HEK293T (cell line): ENCODE data around the gene NOL4.

Source experiments
- BHLHE40 ChIP-seq: fragments of 450-650 bp; IDR thresholded peaks from 2 replicates; pipeline ENCODE4 v1.6.1; 2016; ENCODE audit warnings: mild to moderate bottlenecking, moderate library complexity, borderline replicate concordance
- ELF4 ChIP-seq: fragments of 450-650 bp; IDR thresholded peaks from 2 replicates; pipeline ENCODE4 v1.6.1; 2017; ENCODE audit warnings: antibody characterized with exemption
- FOXK2 ChIP-seq: fragments of 450-650 bp; IDR thresholded peaks from 2 replicates; pipeline ENCODE4 v1.6.1; 2016; ENCODE audit warnings: mild to moderate bottlenecking
- HDGF ChIP-seq: fragments of 450-650 bp; IDR thresholded peaks from 2 replicates; pipeline ENCODE4 v1.6.1; 2017; ENCODE audit warnings: antibody characterized with exemption, borderline replicate concordance
- NFRKB ChIP-seq: fragments of 450-650 bp; IDR thresholded peaks from 2 replicates; pipeline ENCODE4 v1.6.1; 2016; ENCODE audit warnings: mild to moderate bottlenecking, moderate library complexity
- SP1 ChIP-seq: fragments of 450-650 bp; IDR thresholded peaks from 2 replicates; pipeline ENCODE4 v1.6.1; 2017
- SUZ12 ChIP-seq: fragments of 450-650 bp; IDR thresholded peaks from 2 replicates; pipeline ENCODE4 v1.6.1; 2016; ENCODE audit warnings: mild to moderate bottlenecking

DNA sequence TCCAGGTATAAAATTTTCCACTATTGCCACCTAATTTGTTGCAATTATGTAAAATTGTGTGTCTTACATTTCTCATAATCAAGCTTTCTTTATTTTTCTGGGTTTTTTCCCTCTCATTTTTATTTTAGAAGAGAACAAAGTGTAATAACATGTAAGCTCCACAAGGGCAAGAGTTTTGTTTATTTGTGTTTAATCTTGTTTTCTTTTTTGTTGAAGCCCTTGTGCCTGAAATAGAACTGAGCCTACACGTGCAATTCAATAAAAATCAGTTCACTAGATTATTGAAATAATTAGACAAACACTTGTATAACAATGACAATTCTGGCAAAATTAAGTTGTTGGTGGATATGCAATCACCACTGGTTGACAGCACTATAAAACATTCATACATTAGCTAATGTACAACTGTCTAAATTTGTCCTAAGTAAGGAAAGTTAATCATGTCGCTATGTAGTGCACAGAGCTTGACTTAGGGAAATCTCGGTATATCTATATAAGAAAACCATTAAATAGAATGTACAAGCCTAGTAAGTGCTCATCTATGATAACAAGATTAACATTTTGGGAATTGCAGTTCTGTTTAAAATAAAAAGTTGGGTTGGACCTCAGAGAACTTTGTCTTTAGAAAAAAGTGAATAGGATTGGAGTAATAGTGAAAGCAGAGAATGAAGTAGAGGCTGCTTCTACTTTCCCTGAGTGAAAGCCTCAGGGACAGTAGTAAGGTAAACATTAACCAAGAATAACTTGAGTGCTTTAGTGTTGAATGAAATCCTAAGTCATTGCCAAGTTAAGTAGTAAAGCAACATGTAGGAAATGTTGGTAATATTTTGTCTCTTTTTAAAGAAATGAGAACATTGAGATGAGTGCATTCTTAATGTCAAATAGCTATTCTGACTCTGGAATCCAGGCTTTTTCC lies 37.4 kb upstream of the NOL4 start:
- TF ChIP-seq BHLHE40 (no peak), NFRKB (no peak), FOXK2 (no peak), SP1 (no peak), ELF4 (no peak), SUZ12 (no peak), HDGF (no peak)
